Mucosa of gallbladder (tissue), 1 donor: ENCODE measurements around the gene METTL17. TPM values are rescaled to one million over a fixed set of nuclear protein-coding genes. Genes with fewer than 3 reads are reported as not detected.
A peak's percentile ranks its signal among the peaks of the same experiment; 100 is the strongest.
"Not testable (repeated sequence)": the region's sequence is repeated elsewhere in the genome, so short reads cannot be mapped to it uniquely, and the experiment has no call there.

Experiments used
- DNase-seq: peaks from one replicate; pipeline ENCODE4 v3.0.0-alpha.2; 2020; ENCODE audit warnings: low spot score
- total RNA-seq: library from RNA; stranded (reverse); gene quantifications from one replicate; pipeline ENCODE4 v1.2.1, GENCODE V29; 2021
- donor health status: DM: no; HTN: no; CAD: no.

Gene METTL17
- total RNA-seq, 1 donor from 2014 or later, result 57.3 TPM

DNA sequence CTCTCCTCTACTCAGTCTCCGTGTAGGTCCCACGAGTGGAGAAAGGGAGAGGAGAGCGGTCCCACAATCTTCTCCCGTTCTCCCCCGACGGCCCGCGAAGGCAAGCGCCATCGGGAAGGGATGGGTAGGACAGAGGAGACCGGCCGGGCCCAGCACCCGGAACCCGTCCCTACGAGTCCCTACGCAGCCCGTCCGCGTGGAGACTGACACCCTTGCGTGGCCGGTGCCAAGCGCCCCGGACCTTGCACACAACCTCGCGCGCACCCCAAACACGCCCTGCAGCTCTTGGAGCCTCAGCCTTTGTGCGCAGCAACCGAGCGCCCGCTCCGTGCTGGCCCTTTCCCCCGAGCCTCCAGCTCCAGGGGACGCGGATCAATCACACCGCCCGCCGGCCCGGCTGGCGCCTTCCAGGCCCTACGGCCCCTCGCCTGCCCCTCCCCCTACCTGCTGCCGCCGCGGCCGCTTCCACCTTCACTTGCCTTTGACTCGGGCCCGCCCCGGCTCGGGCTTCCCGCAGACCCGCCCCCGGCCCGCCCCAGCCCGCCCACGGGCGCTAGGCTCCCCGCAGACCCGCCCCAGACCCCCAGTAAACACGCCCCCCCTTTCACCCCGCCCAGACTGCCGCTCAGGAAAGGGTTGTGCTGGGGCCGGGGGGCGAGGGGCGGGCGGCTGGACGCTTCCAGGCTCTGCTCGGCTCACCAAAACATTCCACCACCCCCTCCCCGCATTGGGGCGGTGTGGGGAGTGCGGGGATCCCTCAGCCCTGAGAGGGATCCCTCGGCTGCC is 35.0 kb downstream of the METTL17 start, which contains the start of gene NDRG2:
TSS of gene NDRG2 (minus strand) at position 477 of the 786 bp plus-strand sequence. CDS start 1,746 bp downstream, outside the sequence.
- peak; percentile 79 for DNase-seq

DNA sequence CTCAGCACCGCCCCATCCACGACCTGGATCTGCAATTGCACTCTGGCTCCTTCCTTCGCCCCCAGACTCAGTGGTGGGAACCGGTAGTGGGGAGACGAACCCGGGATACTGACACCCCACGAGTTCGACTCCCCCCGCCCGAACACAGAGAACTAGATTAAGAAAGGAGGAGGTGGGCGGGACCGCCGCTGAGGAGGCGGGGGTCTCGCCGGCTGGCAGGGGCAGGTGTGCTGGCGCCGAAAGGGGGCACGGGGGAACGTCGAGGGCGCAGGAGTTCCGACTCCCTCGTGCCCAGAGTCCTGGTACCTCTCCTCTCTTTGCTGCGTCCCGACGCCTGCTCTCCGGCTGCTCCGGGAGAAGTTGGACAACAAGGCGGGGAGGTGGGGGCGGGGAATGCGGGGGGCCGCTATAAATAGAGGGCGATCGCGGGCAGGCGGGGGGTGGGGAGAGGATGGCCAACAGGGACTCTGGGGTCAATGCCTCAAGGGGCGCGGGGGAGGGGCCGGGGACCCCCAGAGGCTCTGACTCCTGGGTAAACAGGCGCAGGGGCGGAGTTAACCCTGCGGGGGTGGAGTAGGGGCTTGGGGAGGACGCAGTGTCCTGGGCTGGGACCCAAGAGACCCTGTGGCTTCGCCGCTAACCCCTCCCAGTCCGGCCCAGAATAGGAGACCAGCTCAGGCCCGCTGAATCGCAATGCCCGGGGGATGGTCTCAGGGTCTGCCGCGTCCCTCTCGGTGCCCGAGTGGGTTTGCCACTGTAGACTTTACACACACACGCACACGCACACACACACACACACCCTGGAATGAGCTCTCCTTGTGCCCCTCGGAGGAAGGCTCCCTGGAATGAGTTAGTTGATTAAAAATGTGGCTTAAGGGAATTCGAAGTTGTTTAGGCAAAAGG is 35.8 kb downstream of the METTL17 start:
- peak; percentile 46 for DNase-seq

DNA sequence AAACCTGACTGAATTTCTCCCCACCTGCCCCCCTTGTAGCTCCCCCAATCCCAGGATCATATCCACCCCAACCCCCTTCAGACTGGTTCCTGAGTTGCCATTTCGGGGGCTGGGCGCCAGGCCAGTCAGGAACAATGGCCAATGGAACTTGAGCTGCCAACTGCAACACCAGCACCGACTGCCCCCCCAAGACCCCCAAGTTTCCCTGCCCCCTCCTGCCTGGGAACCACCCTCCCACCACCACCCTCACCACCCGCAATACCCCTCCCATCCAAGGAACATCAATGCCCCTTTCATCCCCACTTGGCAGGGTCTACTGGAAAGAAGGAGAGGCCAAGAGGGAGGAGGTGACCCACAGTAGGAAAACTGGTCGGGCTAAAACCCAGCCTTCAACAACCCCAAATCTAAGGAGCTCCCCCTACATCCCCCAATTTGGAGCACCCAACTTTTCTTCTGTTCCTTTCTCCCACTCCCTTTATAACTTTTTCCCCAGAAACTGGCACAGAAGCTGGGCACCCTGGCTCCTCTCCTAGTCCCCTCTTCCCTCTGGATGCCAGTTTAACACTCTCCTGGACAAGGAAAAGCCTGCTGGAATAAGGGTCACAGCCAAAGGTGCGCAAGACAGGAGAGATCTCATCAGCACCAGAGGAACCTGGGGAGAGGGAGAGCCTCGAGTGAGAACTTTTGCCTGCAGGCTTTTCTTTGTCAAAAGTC is 36.7 kb downstream of the METTL17 start:
- DNase-seq, result no peak

DNA sequence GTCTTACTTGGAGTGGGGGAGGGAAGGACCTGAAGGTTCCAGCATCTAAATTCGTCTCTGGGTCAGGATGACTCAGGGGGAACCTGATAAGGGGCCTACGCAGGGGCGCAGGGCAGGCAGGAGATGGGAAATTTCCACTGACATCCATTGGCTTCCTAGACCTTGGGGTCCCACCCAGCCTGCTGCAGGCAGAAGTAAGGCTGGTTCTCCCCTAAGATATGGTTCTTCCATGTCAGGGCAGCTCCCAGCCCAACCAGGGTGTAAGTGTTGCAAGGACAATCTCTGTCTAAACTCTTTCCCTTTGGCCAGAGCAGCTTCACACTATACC is 37.2 kb downstream of the METTL17 start:
- DNase-seq, result no peak

DNA sequence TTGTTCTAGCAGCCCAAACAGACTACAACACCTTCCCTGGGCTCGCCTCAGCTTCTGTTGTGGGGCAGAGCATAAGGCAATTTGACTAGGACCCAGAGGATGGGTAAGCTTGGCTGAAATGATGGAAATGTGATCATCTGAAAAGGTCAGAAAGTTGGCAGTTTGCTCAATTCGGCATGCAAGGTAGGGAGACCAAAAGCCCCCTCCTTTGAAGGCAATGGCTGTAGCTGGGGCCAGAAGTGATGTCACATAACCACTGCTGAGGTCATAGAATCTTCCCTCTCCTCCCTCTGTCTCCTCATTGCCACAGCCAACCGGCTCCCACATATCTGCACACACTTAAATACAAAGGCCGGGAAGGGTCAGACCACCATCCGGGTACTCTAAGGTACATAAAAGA is 40.1 kb downstream of the METTL17 start, which contains the start of gene TPPP2:
TSS of gene TPPP2 (plus strand) at position 301 of the 400 bp plus-strand sequence. CDS start 365 bp downstream, outside the sequence.
- DNase-seq, result no peak

DNA sequence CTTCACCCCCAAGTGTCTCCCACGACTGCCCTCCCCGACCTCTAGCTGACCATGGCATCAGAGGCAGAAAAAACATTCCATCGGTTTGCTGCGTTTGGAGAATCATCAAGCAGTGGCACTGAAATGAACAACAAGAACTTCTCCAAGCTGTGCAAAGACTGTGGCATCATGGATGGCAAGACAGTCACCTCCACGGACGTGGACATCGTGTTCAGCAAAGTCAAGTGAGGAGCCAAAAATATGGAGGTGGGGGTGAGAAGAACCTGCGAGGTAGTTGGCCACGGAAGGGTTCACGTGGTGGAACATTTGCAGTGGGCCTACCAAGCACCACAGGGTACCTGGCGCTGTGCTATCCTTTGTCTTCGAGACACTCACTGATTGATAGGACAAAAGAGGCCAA is 40.8 kb downstream of the METTL17 start:
- no peak for DNase-seq

DNA sequence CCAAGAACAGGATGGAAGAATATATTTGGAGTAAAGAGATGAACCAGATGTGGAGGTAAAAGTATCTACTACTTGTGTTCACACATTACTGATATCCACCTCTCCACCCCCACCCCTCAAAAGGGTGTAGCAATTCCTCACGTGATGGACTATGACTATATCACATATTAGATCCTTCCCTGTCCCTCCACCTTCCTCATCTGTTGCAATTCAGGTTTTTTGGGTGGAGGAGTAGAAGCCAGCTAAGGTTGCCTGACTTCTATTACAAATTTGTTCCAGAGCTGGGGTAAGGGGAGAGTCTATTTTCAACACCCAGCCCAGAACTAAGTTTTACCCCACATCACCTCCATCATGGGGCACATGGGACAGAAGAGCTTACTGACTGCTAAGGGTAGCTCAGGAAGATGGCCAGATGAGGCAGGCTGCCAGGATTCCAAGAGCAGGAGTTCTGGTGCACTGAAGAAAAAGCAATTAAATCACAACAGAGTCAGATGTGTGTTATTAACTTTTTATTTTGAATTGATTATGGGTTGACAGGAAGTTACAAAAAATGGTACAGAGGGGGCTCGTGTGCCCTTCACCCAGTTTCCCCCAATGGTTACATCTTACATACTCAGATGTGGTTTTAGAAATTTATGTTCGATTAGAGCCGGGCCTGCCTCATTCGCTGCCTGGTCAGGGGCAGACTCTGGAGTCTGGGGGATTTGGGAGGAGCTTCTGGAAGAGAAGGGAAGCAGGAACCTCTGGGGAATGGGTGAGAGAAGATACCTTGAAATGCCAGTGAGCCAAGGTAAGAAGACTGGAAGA is 42.7 kb downstream of the METTL17 start:
- DNase-seq, result no peak

DNA sequence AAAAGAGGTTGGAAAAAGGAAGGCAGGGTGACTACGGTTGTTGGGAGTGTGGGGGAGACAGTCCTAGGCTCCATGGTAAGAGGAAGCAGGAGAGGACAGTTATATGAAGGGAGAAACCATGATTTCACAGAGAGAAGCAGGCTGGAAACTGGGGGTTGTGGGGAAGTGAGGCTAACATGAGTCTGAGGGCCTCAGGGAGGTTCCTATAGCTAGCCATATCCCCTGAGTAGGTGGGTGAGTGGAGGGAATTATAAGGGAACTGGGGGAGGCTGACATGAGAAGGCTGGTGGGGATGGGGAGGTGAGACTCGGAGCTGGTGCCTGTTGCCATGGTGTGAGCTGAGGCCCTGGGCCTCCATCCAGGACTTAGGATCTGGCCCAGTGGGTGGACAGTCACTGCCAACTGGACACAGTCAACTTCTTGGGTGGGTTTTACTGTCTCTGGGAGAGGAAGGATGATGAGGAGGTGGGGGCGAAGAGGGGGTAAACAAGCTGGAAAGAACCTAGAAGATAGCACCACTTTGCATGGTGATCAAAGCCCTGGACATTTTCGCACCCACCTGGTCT is 43.4 kb downstream of the METTL17 start:
- DNase-seq, result no peak

DNA sequence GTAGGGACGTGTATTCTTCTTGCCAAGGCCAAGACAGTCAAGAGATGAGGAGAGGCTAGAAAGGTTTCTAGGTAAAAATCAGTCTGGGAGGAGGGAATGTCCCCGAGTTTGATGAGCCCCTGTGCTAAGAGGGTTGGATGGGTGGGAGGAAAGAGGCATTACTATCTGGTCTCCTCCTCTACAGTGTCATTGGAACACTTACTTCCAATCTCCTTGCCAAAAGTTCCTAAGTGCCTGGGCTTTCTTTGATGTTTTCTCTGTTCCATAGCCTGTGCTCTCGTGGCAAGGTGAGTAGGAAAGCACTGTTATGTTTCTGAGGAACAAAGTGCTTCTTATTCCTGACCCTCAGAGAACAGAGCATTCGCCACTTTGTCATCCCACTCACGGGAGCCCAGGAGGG is 44.9 kb downstream of the METTL17 start, which contains the start of gene RNASE13:
TSS of gene RNASE13 (minus strand) at position 101 of the 400 bp plus-strand sequence. CDS start 519 bp downstream, outside the sequence.
- DNase-seq, result no peak

DNA sequence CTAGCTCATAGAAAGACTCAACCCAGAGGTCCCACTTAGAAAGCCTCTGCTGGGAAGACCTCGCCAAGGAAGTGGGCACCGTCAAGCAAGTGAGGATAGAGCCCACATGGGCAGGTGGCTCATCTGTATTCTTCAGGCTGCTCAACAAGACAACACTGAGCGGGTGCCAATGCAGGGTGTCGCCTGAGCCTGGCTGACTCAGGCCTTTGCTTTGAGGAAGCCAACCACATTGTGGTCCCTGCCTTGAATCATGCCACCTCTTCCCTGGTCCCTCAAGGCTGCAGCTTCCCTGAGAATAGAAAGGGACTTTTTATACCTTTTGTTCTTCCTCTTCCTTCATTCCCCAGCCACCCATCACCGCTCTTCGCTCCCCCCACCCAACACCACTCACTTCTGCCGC is 47.0 kb downstream of the METTL17 start:
- no peak for DNase-seq

DNA sequence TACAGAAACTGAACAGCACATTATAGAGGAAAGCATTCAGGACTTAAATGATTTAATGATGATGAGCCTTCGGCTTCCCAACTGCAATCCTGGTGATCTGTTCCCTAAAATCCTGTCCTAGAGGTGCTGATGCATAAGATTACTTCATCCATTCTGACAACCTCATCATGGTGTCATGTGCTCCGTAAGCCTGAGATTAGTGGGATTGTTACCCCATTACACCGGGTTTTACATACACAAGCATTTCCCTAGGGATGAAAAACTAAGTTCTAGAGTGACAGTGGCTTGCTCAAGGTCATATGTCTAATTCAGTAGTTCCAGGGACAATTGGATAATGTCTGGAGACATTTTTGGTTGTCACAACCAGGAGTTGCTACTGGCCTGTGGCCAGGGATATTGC is 47.4 kb downstream of the METTL17 start:
- DNase-seq, result no peak

DNA sequence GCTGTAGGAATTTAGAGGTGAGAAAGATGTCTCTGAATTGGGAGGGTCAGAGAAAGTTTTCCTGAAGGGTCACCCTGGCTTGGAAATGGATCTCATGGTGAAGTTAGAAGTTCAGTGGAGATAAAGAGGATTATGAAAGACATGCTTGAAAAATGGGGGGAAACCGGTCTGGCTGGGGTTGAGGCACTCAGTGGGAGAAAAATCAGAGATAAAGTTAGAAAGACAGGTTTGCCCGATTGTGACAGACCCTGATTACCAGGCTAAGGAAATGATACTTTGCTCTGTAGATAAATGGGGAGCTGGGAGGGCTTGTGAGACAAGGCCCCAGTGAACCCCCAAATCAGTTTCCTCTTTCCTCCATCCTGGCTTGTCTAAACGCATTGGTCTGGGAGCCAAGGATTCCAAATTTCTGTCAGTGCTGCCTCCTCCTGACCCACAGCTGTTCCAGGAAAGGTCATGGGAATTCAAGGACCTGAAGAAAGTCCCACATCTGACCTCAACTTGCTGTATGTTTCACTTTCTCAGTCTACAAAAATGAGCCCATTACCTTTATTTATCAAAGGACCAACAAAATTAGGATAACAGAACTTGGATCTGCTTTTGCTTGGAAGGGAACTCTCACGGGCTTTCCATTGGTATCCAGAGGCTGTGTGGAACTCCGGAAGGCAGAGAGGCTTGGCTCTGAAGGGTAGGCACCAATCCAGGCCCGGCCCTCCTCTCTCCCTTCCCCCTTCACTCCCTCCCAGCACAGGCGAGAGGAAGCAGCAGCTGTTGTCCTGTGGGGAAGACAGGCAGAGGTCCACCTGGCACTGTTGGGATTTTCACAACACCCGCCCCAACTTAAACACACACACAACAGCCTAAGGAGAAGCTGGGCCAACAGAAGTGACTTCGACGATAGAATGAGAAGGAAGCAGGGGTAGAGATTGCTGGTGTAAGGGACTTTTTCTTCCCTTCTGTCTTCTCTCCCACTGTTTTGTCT is 49.0 kb downstream of the METTL17 start:
- peak; percentile 85 for DNase-seq

DNA sequence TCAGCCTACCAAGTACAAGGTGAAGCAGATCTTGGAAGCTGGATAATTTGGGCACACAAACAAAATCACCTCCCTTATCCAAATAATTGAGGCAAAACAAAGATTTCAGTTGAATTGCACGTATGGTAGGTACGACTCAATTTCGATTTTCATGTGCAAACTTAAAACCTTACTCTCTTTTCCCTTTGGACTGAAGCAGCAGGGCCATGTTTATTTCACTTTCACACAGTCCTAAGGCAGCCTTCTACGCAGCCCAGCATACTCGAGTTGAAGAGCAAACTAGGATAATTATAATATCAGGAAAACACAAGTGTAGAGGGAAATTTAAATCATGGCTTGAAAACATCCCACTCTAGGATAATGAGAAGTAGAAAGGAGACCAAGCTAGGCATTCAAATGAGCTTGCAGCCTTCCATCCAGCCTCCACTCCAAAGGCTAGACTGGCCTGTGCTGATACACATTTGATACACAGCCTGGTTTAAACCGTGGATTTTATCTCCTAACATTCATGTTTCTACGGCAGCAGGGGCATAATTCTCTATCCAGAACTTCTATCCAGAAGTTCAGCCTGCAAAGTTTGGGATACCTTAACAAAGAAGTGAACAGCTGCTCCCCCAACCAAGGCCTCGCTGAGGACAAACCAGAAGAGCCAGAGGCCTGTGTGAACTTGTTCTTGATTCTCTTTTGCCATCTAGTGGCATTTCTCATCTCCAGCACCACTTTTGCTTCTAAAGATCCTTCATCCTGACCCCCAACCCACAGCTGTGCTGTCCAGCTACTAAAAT is 50.0 kb downstream of the METTL17 start:
- DNase-seq, result peak; percentile 60

DNA sequence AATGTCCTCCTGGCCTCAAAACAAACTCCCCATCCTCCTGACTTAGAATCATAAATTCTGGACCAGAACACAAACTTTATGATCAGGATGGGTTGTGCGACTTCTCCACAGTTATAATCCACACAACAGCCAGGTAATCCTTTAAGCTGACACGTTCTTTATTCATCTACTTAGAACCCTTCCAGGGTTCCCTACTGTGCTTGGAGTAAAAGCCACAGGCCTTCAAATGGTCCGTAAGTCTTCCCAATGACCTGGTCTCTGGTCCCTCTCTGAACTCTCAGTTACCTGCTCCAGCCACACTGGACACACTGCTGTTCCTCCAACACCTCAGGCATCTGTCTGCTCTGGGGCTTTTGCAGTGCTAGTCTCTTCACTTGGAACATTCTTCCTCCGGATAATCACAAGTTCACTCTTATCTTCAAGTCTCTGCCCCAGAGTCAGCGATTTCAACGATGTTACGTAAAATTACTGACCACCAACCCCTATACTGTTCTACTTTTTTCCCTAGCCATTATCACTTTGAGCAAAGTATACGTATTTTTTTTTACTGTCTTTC is 50.7 kb downstream of the METTL17 start:
- no peak for DNase-seq

DNA sequence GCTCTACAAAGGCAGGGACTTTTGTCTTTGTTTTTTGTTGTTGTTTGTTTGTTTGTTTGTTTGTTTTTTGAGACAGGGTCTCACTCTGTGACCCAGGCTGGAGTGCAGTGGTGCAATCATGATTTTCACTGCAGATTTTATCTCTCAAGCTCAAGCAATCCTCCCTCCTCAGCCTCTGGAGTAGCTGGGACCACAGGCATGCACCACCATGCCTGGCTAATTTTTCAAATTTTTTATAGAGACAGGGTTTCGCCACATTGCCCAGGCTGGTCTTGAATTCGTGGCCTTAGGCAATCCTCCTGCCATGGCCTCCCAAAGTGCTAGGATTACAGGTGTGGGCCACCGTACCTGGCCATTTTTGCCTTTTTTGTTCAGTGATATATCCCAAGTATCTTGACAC is 51.2 kb downstream of the METTL17 start:
- not testable (repeated sequence) for DNase-seq

DNA sequence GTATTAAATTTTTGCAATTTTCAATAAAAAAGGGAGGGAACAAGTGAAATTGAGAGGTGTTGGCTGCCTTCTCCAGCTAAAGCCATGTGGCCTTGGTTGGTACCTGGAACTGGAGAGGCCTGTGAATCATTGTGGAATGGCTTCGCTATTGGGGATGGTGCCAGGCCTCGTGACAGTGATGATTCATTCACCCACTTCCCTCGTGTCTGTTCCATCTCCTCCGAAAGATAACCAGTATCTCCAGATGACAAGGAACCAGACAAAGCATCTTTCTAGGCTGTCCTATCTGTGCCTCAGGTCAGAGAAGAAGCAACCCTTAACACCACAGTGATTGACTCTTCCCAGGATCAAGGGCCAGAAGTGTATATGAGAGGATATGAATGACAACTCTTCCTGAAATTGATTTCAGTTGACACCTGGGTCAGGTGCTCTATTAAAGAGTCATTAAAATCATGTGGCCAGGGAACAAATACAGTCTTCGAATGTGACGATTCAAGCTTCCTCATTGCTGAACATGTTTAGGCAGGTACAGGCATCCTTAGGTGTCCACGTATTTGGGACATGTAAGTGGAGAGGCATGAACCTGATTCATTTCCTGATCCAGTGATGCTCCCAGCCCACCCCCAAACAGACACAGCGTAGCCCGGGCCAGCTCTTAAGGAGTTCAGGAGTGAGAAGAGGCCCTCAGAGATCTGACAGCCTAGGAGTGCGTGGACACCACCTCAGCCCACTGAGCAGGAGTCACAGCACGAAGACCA is 52.1 kb downstream of the METTL17 start, which contains the start of gene RNASE7:
TSS of gene RNASE7 (plus strand) at position 687 of the 758 bp plus-strand sequence. CDS start 631 bp downstream, outside the sequence.
- DNase-seq, result peak; percentile 81

DNA sequence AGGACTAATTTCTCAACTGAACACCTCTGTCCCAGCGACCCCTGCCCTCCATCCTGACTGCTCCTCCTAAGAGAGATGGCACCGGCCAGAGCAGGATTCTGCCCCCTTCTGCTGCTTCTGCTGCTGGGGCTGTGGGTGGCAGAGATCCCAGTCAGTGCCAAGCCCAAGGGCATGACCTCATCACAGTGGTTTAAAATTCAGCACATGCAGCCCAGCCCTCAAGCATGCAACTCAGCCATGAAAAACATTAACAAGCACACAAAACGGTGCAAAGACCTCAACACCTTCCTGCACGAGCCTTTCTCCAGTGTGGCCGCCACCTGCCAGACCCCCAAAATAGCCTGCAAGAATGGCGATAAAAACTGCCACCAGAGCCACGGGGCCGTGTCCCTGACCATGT is 53.1 kb downstream of the METTL17 start:
- no peak for DNase-seq
